Astrocyte of the spinal cord (primary cell): ENCODE measurements around the gene SH3RF3.

Experiments used
- DNase-seq: peaks from one replicate; pipeline ENCODE4 v3.0.0; 2011; ENCODE audit warnings: low read depth, low spot score
- H3K4me3 ChIP-seq: 2 replicates; pipeline ENCODE4 v1.5.1; 2011; ENCODE audit warnings: low read depth, mild to moderate bottlenecking, low read length, moderate library complexity
- CTCF ChIP-seq: IDR thresholded peaks from 2 replicates; pipeline ENCODE4 v1.5.1; 2012; ENCODE audit warnings: low read depth, mild to moderate bottlenecking, low read length, inconsistent platforms
- in situ Hi-C: cut with HindIII; loops from 2 replicates; pipeline ENCODE4 v1.10.0; 2017; ENCODE audit warnings: low sequenced_read_pairs

The SH3RF3 gene

GRCh38 chr2:109297566-109298490 lies 168.8 kb downstream of the SH3RF3 start:
- in situ Hi-C loops, result no loop called here
- H3K4me3 ChIP-seq, result no peak overlapping the region
- DNase-seq, result no peak
- no peak for TF ChIP-seq CTCF

- no peak for TF ChIP-seq CTCF
- in situ Hi-C loops, result no loop called here
- H3K4me3 ChIP-seq, result no peak overlapping the region
- DNase-seq, result no peak
Observed at GRCh38 chr2:109298851-109299250, 169.8 kb downstream of the SH3RF3 start.

GRCh38 chr2:109299536-109299935 lies 170.5 kb downstream of the SH3RF3 start:
- TF ChIP-seq CTCF, result no peak
- no peak overlapping the region for H3K4me3 ChIP-seq
- no peak for DNase-seq
- in situ Hi-C loops, result no loop called here

- no peak for TF ChIP-seq CTCF
- DNase-seq, result no peak
- in situ Hi-C loops, result no loop called here
- no peak overlapping the region for H3K4me3 ChIP-seq
Observed at GRCh38 chr2:109300582-109300981, 171.6 kb downstream of the SH3RF3 start.

- in situ Hi-C loops, result no loop called here
- no peak for DNase-seq
- no peak overlapping the region for H3K4me3 ChIP-seq
- no peak for TF ChIP-seq CTCF
Observed at GRCh38 chr2:109301746-109302145, 172.7 kb downstream of the SH3RF3 start.

- no peak for TF ChIP-seq CTCF
- DNase-seq, result no peak
- H3K4me3 ChIP-seq, result no peak overlapping the region
- in situ Hi-C loops, result no loop called here
Observed at GRCh38 chr2:109302319-109302718, 173.3 kb downstream of the SH3RF3 start.
